Stimulated activated CD8-positive, alpha-beta memory T cell treated with anti-CD3 and anti-CD28 coated beads, Interleukin-15, amount 100 ng/mL, for 1 hour (primary cell): Measurements from ENCODE around the gene BDP1.
"Not testable (repeated sequence)": the region's sequence is repeated elsewhere in the genome, so short reads cannot be mapped to it uniquely, and the experiment has no call there.

Experiments used
- DNase-seq: peaks from one replicate; pipeline ENCODE4 v3.0.0-alpha.2; 2020; ENCODE audit warnings: low read depth

BDP1 gene

DNA sequence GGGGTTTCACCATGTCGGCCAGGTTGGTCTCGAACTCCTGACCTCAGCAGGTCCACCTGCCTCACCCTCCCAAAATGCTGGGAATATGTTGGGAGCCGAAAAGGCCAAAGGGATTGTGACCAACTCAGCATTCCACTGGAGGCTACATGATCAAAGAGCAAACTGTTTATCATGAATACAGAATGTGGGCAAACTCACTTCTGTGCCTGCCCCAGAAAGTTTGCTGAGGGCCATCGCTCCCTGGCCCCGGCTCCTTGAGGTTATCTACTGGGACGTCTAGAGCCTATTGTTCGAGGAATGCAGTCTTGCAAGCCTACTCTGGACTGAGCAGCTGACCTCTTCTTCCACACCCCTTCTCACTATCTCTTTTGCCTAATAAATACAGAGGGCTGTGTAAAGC lies 116.4 kb downstream of the BDP1 start:
- not testable (repeated sequence) for DNase-seq

DNA sequence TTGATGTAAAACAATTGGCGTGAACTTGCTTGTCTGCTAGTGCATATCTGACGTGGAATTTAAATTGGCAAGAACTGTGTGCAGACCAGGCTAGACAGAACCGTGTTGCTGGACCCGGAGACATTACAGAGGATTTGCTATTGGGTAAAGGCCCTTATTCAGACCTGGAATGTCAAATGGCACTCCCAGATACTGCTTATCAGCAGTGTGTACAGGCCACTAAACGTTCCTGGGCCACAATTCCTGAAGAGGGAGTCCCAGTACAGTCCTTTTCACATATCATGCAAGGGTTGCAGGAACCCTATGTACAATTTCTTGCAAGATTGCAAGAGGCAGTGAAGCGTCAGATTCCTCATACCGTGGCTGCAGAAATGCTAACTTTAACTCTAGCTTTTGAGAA lies 118.1 kb downstream of the BDP1 start:
- no peak for DNase-seq

DNA sequence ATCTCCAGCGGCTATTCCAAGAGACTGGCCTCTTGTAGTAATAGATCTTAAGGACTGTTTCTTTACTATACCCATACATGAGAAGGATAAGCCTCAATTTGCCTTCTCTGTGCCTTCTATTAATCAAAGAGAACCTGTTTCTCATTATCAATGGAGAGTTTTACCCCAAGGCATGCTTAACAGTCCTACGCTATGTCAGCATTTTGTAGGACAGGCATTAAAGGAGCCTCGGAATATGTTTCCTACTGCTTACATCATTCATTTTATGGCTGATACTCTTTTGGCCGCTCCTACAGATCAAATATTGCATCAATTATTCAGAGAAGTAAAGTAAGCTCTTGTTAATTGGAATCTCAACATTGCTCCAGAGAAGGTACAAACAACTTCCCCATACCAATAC lies 120.1 kb downstream of the BDP1 start:
- not testable (repeated sequence) for DNase-seq

DNA sequence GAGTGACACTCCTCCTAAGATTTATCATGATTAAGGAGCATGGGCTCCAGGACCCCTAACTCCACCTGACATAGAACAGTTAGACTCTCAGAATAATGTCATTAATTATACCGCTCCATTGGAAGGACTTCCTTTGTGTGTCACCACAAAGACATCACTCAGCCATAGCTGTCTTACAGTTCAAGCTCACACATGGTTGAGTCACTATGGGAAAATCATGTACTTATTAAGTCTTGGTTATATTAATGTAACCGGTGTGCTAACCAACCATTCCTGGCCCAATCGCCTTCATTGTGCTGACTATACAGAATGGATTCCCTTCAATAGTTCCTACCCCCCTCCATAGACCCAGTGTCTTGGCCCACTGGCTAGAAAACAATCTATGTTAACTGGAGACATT lies 120.8 kb downstream of the BDP1 start:
- DNase-seq, result no peak

DNA sequence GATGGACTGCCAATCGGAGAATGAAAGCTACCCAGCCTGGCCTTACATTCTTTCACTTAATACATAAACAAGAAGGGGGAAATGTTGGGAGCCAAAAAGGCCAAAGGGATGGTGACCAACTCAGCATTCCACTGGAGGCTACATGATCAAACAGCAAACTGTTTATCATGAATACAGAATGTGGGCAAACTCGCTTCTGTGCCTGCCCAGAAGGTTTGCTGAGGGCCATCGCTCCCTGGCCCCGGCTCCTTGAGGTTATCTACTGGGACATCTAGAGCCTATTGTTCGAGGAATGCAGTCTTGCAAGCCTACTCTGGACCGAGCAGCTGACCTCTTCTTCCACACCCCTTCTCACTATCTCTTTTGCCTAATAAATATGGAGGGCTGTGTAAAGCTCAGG lies 122.4 kb downstream of the BDP1 start:
- DNase-seq, result not testable (repeated sequence)

DNA sequence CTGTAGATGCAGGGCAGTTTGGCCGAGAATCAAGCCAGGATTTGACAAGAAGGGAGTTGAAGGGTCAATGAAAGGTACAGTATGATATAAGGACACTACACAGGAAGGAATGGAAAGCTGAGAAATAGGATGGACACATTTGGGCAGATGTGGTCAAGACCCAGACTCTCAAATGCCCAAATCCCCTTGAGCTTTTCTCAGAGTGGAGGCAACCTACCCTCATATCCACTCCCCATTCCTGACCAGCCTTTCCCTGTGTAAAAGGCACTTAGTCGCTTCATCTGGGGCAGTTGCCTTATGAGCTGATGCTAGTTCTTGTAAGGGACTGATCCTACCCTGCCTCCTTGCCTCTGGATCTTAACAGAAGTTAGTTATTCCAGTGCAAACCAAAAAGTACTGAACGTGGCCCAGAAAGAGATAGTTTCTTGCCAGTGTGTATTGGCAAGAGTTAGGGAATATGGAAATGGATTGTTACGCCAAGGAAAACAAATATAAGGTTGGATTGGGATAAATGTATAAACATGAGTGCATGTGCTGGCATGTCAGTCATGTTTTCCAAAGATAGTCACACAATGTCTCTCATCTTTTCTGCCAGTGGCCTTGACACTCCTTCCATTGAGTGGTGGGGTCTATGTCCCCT lies 127.6 kb downstream of the BDP1 start:
- no peak for DNase-seq

DNA sequence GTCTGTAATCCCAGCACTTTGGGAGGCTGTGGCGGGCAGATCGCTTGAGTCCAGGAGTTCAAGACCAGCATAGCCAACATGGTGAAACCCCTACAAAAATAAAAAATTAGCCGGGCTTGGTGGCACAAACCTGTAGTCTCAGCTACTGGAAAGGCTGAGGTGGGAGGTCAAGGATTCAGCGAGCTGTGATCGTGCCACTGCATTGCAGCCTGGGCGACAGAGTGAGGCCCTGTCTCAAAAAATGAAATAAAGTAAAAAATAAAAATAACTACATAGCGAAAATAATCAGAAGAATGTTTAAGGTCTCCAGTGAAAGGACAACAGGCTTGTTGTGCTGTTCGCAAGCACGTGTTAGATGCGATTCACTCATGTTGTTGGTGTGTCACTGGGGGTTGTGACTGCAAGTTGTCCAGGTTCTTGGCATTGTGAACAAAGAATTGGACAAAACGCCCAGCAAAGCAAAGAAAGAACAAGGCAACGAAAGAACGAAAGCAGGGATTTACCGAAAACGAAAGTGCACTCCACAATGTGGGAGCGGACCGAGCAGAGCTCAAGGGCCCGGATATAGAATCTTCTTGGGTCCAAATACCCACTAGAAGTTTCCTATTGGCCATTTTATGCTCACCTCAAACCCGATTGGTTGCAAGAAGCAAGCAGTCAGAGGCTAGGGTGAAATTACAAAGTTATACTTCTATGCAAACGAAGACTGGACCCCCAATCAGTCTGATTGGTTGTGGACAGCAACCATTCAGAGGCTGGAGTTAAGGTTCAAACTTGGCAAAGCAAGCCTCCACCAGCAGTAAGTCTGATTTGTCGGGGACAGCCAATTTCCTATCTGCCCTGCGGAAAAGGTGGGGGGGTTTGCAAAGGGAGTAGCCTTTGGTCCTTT lies 130.8 kb downstream of the BDP1 start:
- no peak for DNase-seq

DNA sequence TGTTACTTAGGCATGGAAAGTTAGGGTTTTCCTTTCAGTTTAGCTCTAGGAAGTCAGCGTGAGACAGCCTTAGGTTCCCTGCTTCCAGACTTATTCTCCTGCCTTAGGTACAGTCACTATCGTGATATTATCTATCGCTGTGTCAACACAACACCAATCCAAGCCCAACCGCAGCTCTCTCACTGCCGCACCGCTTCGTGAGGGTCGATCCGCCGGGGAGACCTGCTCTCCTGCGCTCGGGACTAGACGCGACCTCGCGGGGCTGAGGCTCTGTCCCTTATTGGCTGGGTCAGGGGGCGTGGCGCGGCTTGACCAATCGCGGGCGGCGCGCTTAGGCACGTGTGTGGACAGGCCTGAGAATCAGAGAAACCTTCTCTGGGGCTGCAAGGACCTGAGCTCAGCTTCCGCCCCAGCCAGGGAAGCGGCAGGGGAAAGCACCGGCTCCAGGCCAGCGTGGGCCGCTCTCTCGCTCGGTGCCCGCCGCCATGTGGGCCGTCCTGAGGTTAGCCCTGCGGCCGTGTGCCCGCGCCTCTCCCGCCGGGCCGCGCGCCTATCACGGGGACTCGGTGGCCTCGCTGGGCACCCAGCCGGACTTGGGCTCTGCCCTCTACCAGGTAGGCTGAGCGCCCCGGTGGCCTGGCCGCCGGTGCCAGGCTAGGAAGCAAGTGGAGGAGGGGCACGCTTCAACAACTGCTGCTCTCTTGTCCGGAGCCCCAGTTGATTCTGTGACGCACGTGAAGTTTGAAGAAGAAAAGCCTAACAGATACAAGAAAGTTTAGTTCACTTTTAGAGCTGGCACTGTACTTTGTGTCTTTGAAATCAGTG lies 131.7 kb downstream of the BDP1 start, which contains the start of gene MCCC2:
TSS of gene MCCC2 (plus strand) at position 400 of the 825 bp plus-strand sequence. CDS start at position 486, 86 bp downstream.
- DNase-seq, result peak; percentile 88

DNA sequence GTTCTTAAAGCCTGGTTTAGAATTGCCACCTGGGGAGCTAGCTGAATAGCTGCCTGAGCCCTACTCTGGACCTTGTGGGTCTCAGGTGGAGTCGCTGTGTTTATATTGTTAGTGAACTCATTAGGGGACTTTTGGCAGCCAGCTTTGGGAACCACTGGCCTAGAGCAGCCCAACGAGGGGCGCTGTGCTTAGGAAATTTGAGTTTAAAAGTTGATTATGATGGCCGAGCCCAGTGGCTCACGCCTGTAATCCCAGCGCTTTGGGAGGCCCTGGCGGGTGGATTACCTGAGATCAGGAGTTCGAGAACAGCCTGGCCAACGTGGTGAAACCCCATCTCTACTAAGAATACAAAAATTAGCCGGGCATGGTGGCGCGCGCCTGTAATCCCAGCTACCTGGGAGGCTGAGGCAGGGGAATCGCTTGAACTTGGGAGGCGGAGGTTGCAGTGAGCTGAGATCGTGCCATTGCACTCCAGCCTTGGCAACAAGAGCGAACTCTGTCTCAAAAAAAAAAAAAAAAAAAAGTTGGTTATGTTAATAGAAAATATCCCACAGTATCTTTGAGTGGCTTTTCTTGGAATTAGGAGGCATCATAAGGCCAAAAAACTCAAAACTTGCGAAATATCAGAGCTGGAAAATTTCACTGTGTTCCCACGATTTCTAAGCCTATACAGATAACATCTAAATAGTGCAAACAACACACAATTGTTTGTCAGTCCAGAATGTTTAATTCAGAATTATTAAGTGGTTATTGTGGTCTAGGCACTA lies 132.5 kb downstream of the BDP1 start:
- DNase-seq, result no peak

DNA sequence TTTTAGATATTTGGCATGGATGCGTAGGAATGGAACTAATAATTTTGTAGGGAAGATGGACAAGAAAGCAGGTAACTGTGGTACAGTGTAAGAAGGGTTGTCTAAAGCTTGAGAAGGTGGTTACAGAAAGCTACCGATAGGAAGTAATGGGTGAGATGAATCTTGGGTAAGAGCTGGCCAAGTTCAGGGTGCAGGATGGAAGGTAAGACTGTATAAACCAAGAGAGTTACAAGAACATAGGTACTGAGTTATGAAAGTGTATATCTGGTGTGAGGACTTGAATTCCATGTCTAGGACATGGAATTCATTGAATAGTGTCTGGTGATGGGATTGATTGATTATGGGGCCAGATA lies 133.1 kb downstream of the BDP1 start:
- no peak for DNase-seq

DNA sequence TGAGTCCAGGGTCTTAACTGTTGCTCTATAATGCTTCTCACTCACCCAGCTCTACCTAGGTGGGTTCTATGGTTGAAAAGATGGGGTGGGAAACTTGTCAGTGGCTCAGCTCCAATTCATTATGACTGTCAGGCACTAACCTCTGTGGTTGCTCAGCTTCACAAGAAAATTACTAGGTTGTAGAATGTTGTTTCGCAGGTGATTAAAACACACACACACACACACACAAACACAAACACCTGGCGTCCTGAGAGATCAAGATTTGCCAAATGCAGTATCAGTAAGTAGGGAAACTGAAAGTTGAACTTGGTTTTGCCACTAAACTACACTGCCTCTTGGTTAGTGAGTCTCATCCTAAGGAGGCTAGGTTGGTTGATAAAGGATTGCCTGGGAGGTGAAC lies 134.5 kb downstream of the BDP1 start:
- no peak for DNase-seq

DNA sequence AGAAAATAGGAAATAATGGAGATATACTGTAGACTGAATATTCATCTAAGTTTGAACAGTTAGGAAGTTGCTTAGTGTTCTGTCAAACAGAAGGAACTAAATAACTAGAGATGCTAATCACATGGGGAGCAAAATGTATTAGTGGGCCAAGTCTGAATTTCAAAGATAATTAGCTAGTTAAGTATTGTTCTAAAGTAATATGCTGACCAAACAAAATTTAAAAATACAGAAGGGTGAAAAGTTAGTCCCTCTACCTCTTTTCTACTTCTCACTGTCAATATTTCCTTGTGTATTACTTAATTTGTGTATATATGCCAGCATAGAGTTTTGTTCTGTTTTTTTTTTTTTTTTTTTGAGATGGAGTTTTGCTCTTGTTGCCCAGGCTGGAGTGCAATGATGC lies 135.6 kb downstream of the BDP1 start:
- no peak for DNase-seq

DNA sequence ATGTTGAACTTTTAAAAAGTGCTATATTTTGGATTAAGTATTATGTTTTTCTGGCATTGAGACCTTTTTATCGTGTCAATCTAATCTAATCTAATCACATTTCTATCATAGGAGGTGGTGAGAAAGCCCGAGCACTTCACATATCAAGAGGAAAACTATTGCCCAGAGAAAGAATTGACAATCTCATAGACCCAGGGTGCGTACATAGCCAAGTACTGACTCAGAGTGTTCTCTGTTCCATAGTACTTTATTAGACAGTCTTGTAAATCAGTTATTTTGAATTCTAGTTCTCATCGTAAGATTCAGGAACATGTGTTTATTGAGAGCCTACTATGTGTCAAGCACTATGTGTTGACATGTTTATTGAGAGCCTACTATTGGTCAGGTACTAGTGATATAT lies 140.7 kb downstream of the BDP1 start:
- no peak for DNase-seq

DNA sequence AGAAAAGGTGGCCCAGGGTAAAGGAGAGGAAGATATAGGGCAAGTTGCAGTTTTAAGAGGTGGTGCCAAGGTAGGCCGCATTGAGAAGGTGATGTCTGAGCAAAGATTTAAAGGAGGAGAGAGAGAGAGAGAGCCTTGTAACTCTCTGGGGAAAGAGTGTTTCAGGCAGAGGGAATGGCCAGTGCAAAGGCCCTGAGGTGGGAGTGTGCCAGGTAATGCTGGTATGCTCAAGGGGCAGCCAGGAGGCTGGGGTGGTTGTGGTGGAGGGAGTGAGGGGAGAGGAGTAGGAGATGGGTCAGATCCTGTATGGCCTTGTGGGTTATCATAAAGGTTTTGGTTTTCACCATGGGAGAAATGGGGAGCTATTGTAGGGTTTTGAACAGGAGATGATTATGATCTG lies 141.6 kb downstream of the BDP1 start:
- DNase-seq, result no peak

DNA sequence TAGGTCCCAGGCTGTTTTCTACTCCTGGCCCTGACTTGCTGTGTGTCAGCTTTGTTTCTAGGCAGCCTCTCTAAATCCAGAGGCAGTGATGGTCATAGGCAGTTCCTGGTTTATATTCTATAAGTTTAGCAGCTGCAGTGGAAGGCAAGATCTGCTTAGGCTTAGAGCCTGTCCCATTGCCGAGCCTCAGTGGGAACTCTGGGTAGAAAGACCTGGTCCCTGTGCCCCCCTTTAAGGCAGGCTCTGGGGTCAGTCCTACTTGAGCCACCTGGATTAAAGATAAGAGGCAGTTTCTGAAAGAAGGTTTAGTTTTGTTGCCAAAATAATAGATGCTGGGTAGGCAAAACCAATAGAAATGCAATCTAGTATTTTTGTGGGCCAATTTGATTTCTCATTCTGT lies 145.3 kb downstream of the BDP1 start:
- no peak for DNase-seq

DNA sequence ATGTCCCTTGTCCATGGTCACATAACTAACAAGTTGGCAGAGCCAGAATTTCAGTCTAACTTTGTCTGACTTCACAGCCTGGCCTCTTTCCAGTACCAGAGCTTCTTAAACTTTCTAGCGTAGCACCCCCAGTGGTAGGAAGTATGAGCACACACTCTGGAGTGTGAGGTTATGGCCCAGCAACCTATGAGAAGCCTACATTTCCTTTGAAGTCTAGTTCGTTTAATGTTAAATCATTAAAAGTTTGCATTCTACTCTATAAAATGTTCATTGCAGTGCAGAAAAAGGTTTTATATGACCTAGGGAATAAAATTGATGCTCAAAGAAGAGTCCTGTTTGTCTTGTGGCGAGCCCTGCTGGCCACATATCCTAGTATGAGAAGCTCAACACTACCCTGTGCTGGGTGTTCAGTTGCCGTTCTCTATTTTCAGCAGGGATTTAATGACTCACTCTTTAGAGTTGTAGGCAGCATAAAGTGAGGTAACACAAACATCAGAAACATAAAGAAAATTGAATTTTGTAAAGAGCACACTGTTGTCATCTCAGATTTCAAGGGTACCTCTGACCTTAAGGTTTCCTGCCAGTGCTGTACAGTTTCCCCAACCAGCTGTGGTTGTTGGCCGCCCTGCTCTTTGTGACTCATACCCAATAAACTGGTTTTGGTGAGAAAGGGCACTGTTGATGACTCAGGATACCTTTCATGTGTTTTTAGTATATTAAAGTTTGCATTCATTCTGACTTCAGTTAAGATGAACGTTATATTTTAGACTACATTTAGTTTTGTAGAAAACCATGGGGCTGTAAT lies 146.0 kb downstream of the BDP1 start:
- peak; percentile 48 for DNase-seq

DNA sequence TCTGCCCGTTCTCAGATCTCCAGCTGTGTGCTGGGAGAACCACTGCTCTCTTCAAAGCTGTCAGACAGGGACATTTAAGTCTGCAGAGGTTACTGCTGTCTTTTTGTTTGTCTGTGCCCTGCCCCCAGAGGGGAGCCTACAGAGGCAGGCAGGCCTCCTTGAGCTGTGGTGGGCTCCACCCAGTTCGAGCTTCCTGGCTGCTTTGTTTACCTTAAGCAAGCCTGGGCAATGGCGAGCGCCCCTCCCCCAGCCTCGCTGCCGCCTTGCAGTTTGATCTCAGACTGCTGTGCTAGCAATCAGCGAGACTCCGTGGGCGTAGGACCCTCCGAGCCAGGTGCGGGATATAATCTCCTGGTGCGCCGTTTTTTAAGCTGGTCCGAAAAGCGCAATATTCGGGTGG lies 154.5 kb downstream of the BDP1 start:
- DNase-seq, result not testable (repeated sequence)

DNA sequence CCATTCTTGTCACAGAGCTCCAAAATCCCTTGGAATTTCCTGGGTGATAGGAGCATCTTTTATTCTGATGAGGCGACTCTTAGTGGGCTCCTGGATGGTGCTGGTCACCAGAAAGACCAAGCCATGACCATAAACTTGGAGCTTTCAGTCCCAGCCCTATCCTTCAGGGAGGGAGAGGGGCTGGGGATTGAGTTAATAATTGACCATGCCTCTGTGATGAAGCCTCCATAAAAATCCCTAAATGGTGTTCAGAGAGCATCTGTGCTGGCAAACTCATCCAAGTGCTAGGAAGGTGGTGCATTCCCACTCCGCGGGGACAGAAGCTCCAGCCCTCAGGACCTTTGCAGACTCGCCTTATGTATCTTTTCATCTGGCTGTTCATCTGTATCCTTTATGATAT lies 160.4 kb downstream of the BDP1 start:
- DNase-seq, result no peak
